HG03442 (cell line): Measurements from ENCODE around the gene AHDC1.
"Not testable (repeated sequence)": the region's sequence is repeated elsewhere in the genome, so short reads cannot be mapped to it uniquely, and the experiment has no call there.

Experiments used
- ATAC-seq: cut with Tn5 transposase; IDR thresholded peaks from one replicate; pipeline ENCODE4 v1.9.1; 2021; ENCODE audit warnings: mild to moderate bottlenecking, moderate library complexity; ENCODE audit not compliant: unreplicated experiment

The AHDC1 gene

GRCh38 chr1:27603681-27604578 lies at the start of gene AHDC1:
Gene AHDC1 (minus strand): TSS chr1:27604144. CDS start chr1:27552115, 52,029 bp downstream.
- ATAC-seq = peak; percentile 49

DNA sequence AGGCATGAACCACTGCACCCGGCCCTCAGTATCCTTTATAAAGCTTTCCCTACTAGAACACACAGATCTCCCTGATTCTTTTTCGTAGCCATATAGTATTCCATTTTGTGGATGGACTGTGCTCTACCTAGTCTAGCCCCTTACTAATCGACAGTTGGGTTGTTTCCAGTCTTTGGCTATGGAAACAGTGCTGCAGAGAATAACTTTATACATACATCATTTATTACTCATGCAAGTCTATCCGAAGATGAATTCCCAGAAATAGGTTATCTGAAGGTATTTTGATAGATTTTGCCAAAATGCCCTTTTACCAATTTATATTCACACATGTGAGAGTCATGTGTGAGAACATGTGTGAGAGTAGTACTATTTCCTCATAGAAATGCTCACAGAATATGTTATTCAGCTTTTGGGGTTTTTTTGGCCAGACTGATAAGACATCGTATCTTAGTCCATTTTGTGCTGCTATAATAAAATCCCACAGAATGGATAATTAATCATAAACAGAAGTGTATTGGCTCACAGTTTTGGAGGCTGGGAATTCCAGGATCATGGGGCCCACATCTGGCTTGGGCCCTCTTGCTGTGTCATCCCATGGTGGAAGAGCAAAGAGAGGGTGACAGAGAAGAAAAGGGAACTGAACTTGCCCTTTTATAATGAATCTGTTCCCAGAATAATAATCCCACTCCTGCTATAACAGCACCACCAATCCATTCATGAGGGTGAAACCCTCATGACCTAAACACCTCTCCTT lies 48.3 kb upstream of the AHDC1 start:
- ATAC-seq = no peak

- ATAC-seq = no peak
These were observed 46.7 kb upstream of the AHDC1 start for GRCh38 chr1:27650539-27651175.

- no peak for ATAC-seq
These were observed 46.2 kb upstream of the AHDC1 start for GRCh38 chr1:27650171-27650538.

DNA sequence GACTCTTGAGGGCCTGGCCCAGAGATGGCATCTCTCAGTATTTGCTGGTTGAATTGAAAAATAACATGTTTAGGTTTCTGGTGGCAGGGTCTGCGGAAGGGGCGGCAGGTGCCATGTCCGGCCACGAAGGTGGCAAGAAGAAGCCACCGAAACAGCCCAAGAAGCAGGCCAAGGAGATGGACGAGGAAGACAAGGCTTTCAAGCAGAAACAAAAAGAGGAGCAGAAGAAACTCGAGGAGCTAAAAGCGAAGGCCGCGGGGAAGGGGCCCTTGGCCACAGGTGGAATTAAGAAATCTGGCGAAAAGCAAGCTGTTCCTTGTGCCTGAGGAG lies 45.3 kb upstream of the AHDC1 start:
- no peak for ATAC-seq

- no peak for ATAC-seq
These were observed 44.8 kb upstream of the AHDC1 start for GRCh38 chr1:27648602-27649305.

DNA sequence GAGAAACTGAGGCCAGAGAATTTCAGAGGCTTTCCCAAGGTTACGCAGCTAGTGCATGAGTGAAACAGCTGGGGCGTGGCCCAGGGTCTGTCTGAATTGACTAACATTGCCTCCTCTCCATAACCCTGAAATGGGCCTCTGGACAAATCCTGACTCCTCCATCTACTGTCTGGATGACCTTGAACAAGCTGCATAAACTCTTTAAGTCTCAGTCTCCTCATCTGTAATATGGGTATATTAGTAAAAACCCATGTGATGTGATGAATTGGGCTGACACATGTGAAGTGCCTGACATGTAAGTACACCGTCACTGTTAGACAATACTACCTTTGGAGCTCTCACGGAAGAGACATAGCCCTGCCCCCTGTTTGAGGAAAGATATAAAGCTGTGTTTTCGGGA lies 43.4 kb upstream of the AHDC1 start:
- ATAC-seq = no peak

- no peak for ATAC-seq
These were observed 42.7 kb upstream of the AHDC1 start for GRCh38 chr1:27646676-27647075.

GRCh38 chr1:27645071-27645415 lies 41.1 kb upstream of the AHDC1 start:
- no peak for ATAC-seq

- ATAC-seq = no peak
These were observed 40.6 kb upstream of the AHDC1 start for GRCh38 chr1:27644369-27645070.

GRCh38 chr1:27643600-27644368 lies 39.8 kb upstream of the AHDC1 start:
- no peak for ATAC-seq

DNA sequence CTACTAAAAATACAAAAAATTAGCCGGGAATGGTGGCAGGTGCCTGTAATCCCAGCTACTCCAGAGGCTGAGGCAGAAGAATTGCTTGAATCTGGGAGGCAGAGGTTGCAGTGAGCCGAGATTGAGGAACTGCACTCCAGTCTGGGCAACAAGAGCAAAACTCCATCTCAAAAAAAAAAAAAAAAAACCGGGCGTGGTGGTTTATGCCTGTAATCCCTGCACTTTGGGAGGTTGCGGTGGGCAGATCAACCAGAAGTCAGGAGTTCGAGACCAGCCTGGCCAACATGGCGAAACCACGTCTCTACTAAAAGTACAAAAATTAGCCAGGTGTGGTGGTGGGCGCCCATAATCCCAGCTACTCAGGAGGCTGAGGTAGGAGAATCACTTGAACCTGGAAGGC lies 36.6 kb upstream of the AHDC1 start:
- not testable (repeated sequence) for ATAC-seq

GRCh38 chr1:27638805-27639204 lies 34.9 kb upstream of the AHDC1 start:
- ATAC-seq = no peak

- no peak for ATAC-seq
These were observed 34.2 kb upstream of the AHDC1 start for GRCh38 chr1:27638047-27638734.

DNA sequence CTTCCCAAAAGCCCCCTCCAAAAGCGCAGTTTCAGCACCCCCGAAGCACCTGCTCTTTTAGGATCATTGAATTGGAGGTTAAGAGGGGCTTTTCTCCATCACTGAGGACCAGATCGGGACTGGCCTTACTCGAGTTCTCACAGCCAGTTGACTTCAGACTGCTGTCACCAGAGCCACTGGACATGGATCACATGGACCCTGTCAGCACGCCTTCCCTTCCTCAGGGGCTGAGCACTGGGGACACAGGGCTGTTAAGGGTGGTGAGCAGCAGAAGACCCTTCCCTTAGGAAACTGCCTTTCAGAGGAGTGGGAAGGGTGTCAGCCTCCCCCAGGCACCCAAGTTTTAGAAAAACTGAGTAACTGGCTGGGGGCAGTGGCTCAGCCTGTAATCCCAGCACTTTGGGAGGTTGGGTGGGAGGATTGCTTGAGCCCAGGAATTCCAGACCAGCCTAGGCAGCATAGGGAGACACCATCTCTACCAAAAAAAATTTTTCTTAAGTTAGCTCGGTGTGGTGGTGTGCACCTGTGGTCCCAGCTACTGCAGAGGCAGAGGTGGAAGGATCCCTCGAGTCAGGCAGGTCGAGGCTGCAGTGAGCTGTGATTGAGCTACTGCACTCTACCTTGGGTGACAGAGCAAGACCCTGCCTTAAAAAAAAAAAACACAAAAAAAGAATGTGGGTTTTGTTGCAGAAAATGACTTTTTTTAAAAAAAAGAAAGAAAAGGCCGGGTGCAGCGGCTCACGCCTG lies 31.6 kb upstream of the AHDC1 start:
- no peak for ATAC-seq

- ATAC-seq = no peak
These were observed 31.0 kb upstream of the AHDC1 start, which contains the start of gene FGR for GRCh38 chr1:27634985-27635367. Gene FGR (minus strand): TSS chr1:27635185. CDS start chr1:27623916, 11,269 bp downstream.

DNA sequence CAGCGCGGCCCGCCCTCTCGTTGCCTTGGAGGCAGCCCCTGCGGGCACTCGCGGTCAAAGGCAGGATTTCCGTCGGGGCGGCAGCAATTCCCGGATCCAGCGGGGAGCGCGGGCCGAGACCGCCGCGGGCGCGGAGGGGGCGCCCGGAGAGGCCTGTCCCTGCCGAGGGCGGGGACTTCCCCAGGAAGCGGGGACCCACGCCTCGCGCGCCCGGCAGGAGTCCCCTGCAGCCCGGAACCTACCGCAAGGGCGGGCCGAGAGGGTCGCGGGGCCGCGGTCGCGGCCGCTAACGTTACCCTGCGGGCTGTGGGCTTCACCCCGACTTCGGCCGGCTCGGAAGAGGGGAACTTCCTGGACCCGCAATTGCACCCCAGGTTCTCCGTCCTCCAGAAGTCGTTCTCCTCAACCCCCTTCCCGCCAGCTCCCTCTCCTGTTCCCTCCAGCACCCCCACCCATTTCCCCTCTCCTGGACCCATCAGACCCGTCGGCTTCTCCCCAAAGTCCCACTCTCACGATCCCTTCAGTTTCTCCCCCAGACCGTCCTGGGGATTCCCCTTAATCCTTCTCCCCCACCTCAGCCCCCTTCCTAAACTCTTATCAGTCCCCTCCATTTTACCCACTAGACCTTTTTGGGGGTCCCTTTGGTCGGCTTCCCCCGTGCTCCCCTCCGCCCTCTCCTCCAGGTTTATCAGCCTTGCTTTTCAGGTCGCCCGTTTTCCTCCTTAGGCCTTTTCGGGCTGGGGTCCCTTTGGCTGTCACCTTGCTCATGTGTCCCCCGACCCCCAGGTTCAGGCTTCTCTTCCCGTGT lies 30.4 kb upstream of the AHDC1 start:
- ATAC-seq = no peak
